HepG2 (cell line): ENCODE results near the gene DPP7. TPM values are rescaled to one million over a fixed set of nuclear protein-coding genes. Genes with fewer than 3 reads are reported as not detected.

Source experiments
- CSRNP1 ChIP-seq: sonication (generic); formaldehyde crosslinking; IDR thresholded peaks from 2 replicates; pipeline ENCODE4 v1.8.1; 2023; ENCODE audit warnings: mild to moderate bottlenecking, missing genetic modification reagents
- ETV5 ChIP-seq: IDR thresholded peaks from 2 replicates; pipeline ENCODE4 v1.6.1; 2018; ENCODE audit warnings: missing biosample characterization, missing genetic modification reagents, inconsistent platforms, borderline replicate concordance
- GABPB1 ChIP-seq: IDR thresholded peaks from 2 replicates; pipeline ENCODE4 v1.6.1; 2016; ENCODE audit warnings: mild to moderate bottlenecking, missing genetic modification reagents, moderate library complexity, missing compliant biosample characterization
- NFYB ChIP-seq: sonication (generic); formaldehyde crosslinking; IDR thresholded peaks from 2 replicates; pipeline ENCODE4 v1.4.0; 2020; ENCODE audit warnings: missing genetic modification reagents
- SAP130 ChIP-seq: IDR thresholded peaks from 2 replicates; pipeline ENCODE4 v1.6.1; 2016; ENCODE audit warnings: low read depth
- SIN3B ChIP-seq: fragments of 150-350 bp; IDR thresholded peaks from 2 replicates; pipeline ENCODE4 v1.6.1; 2014; ENCODE audit warnings: low read length
- SKIL ChIP-seq: sonication (generic); formaldehyde crosslinking; IDR thresholded peaks from 2 replicates; pipeline ENCODE4 v1.8.0; 2022; ENCODE audit warnings: missing genetic modification reagents, mild to moderate bottlenecking, moderate library complexity, borderline replicate concordance
- SP140L ChIP-seq: sonication (generic); formaldehyde crosslinking; IDR thresholded peaks from 2 replicates; pipeline ENCODE4 v1.4.0; 2020; ENCODE audit warnings: missing genetic modification reagents, borderline replicate concordance
- SRF ChIP-seq: IDR thresholded peaks from 2 replicates; pipeline ENCODE4 v1.6.1; 2011; ENCODE audit warnings: mild to moderate bottlenecking, low read depth, low read length, moderate library complexity
- TOE1 ChIP-seq: sonication (generic); formaldehyde crosslinking; IDR thresholded peaks from 2 replicates; pipeline ENCODE4 v1.4.0; 2020; ENCODE audit warnings: mild to moderate bottlenecking, missing genetic modification reagents
- ZNF687 ChIP-seq: sonication (generic); formaldehyde crosslinking; IDR thresholded peaks from 2 replicates; pipeline ENCODE4 v1.5.1; 2020; ENCODE audit warnings: mild to moderate bottlenecking, missing genetic modification reagents, moderate library complexity
- ZNF800 ChIP-seq: sonication (generic); formaldehyde crosslinking; IDR thresholded peaks from 2 replicates; pipeline ENCODE4 v1.4.0; 2020; ENCODE audit warnings: missing genetic modification reagents
- ZNF839 ChIP-seq: sonication (generic); formaldehyde crosslinking; IDR thresholded peaks from 2 replicates; pipeline ENCODE4 v1.4.0; 2020; ENCODE audit warnings: missing genetic modification reagents, mild to moderate bottlenecking, borderline replicate concordance
- polyA plus RNA-seq, 8 experiments: library from polyadenylated mRNA; depleted of rRNA in 3 of 8; stranded (reverse) in 7 of 8; unstranded in 1 of 8; fragments of >200 nt; fragmentation: Illumina TruSeq in 4 of 8; extraction: Trizol in 4 of 8; gene quantifications; 2 replicates each; pipeline versions ENCODE4 v1.2.1 to v1.2.3, GENCODE V29; 2011 to 2016; ENCODE audit warnings: low read depth in 4 of 8, missing spikeins in 1 of 8, mixed read lengths in 1 of 8; ENCODE audit not compliant: insufficient read depth in 1 of 8
- total RNA-seq, 5 experiments: library from RNA; depleted of rRNA; stranded (reverse); fragments of >200 nt; fragmentation: Illumina TruSeq; extraction: Trizol; gene quantifications; 2 replicates each; pipeline ENCODE4 v1.2.3, GENCODE V29; 2016; ENCODE audit warnings: low read depth in 1 of 5
- TF ChIP-seq, protein P1 (sequence below): sonication (generic); formaldehyde crosslinking; IDR thresholded peaks from 2 replicates; pipeline ENCODE4 v1.5.0; 2020; ENCODE audit warnings: missing genetic modification reagents

DPP7 gene
- total and polyA plus RNA-seq, 2 of the 13 experiments (the other 11 are each of a cell fraction or from before 2014, with no cell fraction given): 1.2 to 4.5 TPM

DNA sequence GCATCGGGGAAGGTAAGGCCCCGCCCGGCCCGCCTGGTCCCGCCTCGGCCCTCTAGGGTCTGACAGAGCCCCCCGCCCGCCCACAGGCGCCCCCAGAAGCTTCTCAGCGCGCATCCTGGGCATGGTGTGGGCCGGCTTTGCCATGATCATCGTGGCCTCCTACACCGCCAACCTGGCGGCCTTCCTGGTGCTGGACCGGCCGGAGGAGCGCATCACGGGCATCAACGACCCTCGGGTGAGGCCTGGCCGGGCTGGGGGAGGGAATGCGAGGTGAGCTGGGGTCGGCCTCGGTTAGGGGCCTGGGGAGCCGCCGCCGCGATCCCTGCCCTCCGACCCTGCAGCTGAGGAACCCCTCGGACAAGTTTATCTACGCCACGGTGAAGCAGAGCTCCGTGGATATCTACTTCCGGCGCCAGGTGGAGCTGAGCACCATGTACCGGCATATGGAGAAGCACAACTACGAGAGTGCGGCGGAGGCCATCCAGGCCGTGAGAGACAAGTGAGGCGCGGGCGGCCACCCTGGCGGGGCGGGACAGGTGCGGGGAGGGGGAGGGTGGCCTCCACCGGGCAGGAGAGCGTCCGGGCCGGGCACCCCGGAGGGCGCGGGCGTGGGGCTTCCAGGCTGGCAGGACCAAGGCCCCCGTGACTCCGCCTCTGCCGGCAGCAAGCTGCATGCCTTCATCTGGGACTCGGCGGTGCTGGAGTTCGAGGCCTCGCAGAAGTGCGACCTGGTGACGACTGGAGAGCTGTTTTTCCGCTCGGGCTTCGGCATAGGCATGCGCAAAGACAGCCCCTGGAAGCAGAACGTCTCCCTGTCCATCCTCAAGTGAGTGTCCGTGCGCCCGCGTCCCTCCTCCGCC lies 48.2 kb upstream of the DPP7 start (continued):
- TF ChIP-seq ZNF800 (CRISPR knock-in tag) (peak; percentile 65; the same call in 1 of the 2 replicates), SIN3B (no peak), SP140L (CRISPR knock-in tag) (no peak), ZNF687 (CRISPR knock-in tag) (peak; percentile 60), TOE1 (no peak), SRF (no peak), CSRNP1 (CRISPR knock-in tag) (no peak), NFYB (CRISPR knock-in tag) (no peak), SKIL (no peak), ETV5 (CRISPR knock-in tag) (peak; percentile 56), SAP130 (CRISPR knock-in tag) (peak; percentile 12; the same call in 1 of the 2 replicates), ZNF839 (no peak), GABPB1 (CRISPR knock-in tag) (peak; percentile 73)
- TF ChIP-seq, protein P1, sequence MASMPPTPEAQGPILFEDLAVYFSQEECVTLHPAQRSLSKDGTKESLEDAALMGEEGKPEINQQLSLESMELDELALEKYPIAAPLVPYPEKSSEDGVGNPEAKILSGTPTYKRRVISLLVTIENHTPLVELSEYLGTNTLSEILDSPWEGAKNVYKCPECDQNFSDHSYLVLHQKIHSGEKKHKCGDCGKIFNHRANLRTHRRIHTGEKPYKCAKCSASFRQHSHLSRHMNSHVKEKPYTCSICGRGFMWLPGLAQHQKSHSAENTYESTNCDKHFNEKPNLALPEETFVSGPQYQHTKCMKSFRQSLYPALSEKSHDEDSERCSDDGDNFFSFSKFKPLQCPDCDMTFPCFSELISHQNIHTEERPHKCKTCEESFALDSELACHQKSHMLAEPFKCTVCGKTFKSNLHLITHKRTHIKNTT (CRISPR knock-in tag): no peak
- TF ChIP-seq, all 625 proteins: peak for 23
